HG03108 (cell line): ENCODE results near the gene NTSR2.
A peak's percentile ranks its signal among the peaks of the same experiment; 100 is the strongest.

Experiments
- ATAC-seq: cut with Tn5 transposase; IDR thresholded peaks from one replicate; pipeline ENCODE4 v1.9.1; 2021; ENCODE audit warnings: moderate library complexity; ENCODE audit not compliant: unreplicated experiment

NTSR2 gene

GRCh38 chr2:11699686-11700670, 30.0 kb upstream of the NTSR2 start:
- ATAC-seq = no peak

DNA sequence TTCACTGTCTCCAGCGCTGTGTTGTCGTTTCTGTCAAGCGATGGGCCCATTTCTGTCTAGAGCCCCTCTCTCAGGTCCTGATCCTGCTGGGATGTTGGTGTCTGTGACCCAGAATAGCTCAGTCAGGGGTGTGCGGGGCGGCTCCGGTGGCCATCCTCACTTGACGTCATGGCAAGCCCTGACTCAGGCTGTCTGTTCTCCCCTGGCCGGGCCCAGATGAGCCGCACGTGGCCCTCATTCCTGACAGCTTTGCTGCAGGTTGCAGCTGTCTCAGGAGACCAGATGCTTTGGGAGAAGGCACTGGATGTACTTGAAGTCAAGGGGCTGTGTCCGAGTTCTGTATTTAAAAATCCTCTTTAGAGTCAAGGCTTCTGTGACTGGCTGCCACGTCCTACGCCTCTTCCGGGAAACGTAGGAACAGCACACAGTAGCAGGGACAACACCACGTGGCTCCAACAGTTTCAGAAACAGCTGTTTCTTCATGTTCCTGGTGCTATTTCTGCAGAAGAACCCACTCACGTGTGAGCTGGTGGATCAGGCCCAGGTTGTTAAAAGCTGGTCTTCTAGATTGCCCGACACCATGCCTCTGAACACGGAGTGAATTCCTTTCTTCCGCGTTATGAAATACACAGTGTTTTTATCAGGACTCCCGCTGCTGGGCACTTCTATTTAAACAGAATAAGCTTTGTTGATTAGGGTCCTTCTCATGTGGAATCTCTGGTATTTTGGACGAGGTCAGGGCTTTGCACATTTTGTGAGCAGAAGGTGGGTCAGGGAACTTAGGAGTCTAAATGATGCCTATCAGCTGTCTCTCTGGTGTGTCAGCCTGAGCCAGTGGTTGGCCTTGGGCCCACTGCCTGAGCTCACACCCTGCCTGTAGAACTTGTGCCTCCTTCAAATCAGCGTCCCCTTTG, 28.3 kb upstream of the NTSR2 start:
- no peak for ATAC-seq

DNA sequence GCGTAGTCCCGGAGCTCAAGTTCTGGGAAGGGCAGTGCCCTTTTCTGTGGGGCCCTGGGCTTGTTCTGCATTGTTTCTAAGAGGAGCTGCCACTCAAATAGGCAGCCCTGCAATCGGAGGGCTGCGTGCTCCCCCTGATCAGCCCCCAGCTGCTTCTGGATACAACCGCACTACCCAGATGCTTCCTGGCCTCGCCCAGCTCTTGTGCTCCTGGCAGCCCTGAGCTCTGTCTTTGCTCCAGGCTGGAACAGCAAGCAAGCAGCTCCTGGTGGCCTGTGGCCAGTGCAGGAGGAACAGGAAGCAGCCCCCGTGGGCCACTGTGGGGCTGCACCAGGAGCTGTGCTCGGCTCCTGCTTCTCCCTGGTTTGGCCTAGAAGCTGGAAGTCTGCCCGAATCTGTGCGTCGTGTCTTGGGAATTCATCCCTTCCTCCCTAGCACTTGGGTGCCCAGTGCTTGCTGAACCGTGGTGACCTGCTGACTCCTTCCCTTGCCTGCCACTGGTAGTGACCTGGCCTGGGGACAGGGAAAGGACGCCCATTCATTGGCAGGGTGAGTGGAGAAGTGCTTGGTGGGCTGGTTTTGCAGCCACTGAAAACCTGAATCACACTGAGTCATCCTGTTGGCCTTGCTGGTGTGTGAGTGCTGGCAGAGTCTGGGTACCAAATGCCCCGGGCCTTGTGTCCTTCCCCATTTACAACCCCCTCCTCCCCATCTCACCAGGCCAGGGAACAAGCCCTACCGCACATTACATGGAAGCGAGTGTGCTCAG, 27.3 kb upstream of the NTSR2 start:
- no peak for ATAC-seq

DNA sequence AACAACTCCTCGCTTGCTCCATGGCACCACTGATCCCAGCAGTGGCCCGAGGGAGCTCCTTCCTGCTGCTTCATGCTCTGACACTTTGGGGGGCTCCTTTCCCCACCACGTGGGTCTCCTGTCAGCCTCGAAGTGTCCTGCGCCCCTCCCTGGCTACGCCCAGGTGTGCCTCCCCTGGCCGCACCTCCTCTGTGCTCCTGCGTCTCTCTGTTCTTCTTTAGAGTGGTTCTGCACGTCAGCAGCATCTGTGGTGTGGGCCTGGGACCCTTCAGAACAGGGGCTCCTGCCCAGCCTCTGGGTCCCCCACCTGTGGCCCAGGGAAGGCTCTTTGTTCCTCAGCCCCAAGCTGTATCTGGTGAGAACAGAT, 26.7 kb upstream of the NTSR2 start:
- no peak for ATAC-seq

- no peak for ATAC-seq
Measured at GRCh38 chr2:11695576-11695975, 25.6 kb upstream of the NTSR2 start.

- ATAC-seq = peak; percentile 62
Measured at GRCh38 chr2:11692966-11693521, 23.0 kb upstream of the NTSR2 start.

DNA sequence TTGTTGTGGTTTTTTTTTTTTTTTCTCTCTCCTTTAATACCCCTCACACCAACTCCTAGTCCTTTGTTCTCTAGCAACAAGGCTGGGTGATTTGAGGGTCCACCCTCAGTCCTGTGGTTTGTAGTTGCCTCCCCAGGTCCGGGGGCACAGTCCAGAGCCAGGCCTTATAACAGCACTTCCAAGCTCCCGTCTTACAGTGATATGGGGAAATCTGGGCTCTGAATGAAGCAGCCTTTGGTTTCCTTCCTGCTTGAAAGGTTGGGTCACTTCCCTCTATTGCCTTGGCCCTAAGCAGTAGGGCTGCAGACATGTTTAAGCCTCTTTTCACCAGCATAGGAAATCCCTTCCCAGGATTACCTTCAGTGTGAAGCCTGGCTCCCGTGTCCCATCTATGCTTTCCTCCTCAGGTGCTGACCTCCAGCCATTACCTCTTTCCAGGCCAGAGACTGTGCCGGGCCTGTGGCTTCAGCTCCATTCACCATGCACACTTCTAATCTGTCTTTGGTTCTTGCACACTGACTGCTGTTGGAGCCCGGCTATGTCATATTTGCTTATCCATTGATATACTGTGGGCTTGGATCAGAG, 21.2 kb upstream of the NTSR2 start:
- ATAC-seq = no peak

GRCh38 chr2:11688222-11689069, 18.5 kb upstream of the NTSR2 start:
- peak; percentile 73 for ATAC-seq

- ATAC-seq = no peak
Measured at GRCh38 chr2:11687736-11688135, 17.7 kb upstream of the NTSR2 start.

GRCh38 chr2:11685906-11686470, 16.0 kb upstream of the NTSR2 start:
- no peak for ATAC-seq

GRCh38 chr2:11684894-11685460, 15.0 kb upstream of the NTSR2 start:
- ATAC-seq = no peak

DNA sequence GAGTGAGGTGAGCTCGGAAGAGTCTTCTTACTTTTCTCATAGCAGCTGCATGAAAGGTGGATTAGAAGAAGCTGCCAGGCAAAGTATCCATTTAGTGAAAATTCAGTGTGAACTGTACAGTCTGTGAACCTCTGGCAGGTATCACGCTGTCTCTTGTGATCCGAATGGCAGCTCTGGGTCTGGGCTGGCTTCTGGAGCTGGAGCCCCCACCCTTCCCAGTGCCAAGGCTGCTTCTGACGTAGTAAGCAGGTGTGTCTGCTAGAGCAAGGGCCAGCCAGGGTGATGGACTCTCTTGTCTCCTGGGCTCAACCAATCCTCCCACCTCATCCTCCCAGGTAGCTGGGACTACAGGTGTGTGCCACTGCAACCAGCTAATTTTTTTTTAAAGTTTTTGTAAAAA, 14.0 kb upstream of the NTSR2 start:
- no peak for ATAC-seq

DNA sequence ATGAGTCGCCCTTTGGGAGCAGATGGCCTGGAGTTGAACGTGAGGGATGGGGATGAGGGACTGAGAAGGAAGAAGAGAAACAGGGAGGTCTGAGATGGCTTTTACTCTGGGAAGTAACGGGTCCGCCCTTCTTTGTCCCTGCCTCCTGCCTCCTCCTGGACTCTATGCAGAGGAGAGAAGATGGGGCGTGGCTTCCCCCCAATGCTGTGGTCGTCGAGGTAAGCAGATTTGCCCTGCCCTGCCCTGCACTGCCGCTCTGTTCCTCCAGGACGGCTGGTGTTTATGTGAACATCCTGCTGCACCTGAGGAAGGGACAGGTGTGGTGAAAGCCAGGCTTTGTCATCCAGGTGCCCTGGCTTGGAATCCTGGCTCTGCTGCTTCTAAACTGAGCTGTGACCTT, 13.5 kb upstream of the NTSR2 start:
- ATAC-seq = no peak

DNA sequence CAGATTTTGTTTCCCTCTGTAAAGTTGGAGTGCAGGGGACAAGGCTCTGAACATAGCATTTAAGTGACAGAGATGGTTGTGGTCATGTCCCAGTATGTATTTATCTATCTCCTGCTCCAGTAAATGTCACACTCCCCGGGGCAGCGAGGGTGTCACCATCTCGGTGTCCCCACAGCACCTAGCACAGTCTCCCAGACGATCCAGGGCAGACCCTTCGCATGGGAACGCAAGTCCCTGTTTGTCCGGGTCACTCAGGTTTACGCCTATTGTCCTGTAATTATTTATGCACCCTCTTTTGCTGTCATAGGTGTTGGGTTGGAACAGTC, 12.6 kb upstream of the NTSR2 start:
- ATAC-seq = no peak

GRCh38 chr2:11681722-11682589, 12.0 kb upstream of the NTSR2 start:
- ATAC-seq = no peak

DNA sequence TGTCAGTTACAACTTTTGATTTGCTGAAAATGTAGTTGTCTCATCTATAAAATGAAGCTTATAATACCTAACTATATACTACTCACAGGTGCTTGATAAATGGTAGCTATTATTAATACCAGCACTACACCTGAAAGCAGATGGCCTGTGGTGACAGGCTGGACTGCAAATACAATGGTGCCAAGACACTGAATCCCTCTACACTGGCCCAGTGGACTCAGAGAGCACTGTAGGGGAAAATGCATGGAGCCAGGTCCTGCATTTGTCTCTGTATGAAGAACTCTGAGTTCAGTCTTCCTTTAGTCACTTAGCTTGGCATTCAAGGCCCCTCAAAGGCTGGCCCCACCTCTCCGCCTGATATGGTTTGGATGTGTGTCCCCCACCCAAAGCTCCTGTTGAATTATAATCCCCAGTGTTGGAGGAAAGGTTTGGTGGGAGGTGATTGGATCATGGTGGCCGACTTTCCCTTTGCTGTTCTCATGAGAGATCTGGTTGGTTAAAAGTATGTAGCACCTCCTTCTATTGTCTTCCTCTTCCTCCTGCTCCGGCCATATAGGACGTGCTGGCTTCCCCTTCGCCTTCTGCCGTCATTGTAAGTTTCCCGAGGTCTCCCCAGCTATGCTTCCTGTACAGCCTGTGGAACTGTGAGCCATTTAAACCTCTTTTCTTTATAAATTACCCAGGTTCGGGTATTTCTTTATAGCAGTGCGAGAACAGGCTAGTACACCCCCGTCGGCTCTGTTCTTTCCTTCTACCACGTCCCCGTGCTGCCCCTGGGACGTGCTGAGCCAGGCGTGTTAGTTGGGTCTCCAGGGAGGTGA, 11.1 kb upstream of the NTSR2 start:
- no peak for ATAC-seq
